ENCODE measurements around the gene PHLPP1.

Gene PHLPP1

GRCh38 chr18:62850619-62851306 lies 135.4 kb downstream of the PHLPP1 start:
- no peak for DNase-seq (ENCODE audit: low read depth)

DNA sequence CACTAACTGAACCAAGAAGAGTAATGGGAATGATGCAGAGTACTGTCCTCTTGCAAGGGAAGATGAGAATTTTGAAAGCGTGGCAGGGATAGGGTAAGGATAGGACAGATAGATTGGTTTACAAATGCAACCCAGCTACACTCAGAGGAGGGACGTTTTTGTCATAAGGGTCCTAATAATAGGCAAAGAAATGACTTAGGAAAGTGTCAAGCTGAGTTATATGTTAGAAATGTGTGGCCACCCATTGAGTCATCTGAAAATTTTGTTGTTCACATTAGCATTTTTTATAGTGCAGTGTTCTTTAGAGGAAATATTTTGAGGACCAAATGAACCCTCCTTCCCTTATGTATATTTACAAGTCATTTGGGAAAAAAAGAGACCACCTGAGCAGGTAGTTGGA lies 137.5 kb downstream of the PHLPP1 start:
- no peak for DNase-seq (ENCODE audit: low read depth)

GRCh38 chr18:62856294-62856693 lies 141.0 kb downstream of the PHLPP1 start:
- DNase-seq (ENCODE audit: low read depth), result no peak

- no peak for DNase-seq (ENCODE audit: low read depth)
These were observed 142.1 kb downstream of the PHLPP1 start for GRCh38 chr18:62857263-62857976.

GRCh38 chr18:62860062-62860461 lies 144.7 kb downstream of the PHLPP1 start:
- no peak for DNase-seq (ENCODE audit: low read depth)

- no peak for DNase-seq (ENCODE audit: low read depth)
These were observed 147.1 kb downstream of the PHLPP1 start for GRCh38 chr18:62862466-62862865.

DNA sequence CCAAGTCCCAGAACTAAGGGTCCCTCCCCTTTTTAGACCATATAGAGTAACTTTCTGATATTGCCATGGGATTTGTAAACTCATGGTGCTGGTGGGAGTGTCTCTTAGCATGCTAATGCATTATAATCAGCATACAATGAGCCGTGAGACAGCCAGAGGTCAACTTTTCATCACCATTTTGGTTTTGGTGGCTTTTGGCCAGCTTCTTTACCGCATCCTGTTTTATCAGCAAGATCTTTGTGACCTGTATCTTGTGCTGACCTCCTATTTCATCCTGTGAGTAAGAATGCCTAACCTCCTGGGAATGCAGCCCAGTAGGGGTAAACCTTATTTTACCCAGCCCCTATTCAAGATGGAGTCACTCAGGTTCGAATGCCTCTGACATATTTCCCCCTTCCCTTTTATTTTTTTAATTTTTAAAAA lies 148.2 kb downstream of the PHLPP1 start:
- DNase-seq (ENCODE audit: low read depth), result no peak

- DNase-seq (ENCODE audit: low read depth), result no peak
These were observed 150.2 kb downstream of the PHLPP1 start for GRCh38 chr18:62865498-62865897.

- DNase-seq (ENCODE audit: low read depth), result no peak
These were observed 152.2 kb downstream of the PHLPP1 start for GRCh38 chr18:62867534-62867933.

DNA sequence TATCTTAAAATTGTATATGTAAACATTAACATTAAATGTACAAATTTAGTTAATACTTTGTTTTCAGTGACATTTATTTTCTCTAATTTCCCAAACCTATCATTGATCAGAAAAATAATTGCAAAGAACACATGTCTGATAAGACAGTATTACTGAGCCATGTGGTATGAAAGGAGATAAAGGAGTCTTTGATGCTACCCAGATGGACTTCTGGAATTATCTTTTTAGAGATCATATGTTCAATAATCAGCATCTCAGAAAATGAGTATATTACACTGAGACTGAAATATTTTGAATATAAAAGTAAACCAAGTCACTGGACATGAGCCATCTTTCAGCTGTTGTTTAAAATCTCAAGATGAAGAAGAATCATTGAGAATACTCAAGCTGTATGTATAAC lies 153.3 kb downstream of the PHLPP1 start:
- DNase-seq (ENCODE audit: low read depth), result no peak

DNA sequence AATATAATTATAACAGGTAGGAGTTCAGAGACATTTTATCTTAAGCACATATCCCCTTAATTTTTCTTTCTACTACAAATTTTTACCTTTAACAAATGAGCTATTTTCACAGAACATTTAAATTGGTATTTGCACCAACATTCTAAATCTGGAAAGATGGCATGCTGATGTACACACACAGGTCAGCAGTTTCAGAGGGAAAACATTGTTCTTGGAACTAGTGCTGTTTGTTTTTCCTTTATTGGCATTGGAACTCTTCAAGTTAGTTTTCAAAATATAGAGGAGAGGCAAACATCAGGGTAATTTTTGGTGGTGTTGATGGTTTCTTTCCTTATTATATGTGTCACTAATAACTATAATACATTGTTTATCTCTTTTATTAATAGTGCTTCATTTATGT lies 155.3 kb downstream of the PHLPP1 start:
- DNase-seq (ENCODE audit: low read depth), result no peak

DNA sequence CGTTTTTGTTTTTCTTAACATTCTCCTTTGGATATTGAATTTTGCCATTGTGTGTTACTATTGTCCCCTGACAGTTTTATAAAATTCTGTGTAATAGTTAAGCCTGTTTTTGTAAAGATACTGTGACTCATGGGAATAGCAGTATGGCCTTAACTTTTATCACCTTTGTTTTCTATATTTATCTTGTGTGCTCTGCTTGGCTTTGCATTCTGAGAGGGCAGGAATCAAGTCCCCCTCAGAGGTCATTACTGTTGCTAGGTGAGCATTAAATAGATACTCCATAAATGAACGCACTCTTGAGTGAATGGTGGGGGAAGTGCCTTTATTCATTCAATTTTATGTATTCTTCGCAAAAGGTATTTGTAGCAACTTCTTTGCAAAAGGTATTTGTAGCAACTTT lies 160.0 kb downstream of the PHLPP1 start:
- no peak for DNase-seq (ENCODE audit: low read depth)

DNA sequence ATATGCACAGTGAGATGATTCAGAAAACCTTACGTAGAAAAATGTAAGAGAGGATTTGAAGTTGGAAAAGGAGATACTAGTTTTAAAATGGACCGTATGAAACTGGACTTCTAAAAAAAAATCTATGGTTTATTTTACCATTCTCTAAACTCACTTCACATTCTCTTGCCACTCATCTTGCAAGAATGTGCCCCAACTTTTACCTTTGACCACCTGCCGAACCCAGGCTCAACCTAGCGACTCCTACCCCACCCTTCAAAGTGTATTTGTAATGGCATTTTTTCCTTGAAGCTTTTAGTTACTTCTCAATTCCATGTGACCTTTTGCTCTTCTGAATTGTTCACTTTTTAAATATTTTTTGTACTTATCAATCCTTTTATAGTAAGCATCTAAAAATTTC lies 160.8 kb downstream of the PHLPP1 start:
- no peak for DNase-seq (ENCODE audit: low read depth)

DNA sequence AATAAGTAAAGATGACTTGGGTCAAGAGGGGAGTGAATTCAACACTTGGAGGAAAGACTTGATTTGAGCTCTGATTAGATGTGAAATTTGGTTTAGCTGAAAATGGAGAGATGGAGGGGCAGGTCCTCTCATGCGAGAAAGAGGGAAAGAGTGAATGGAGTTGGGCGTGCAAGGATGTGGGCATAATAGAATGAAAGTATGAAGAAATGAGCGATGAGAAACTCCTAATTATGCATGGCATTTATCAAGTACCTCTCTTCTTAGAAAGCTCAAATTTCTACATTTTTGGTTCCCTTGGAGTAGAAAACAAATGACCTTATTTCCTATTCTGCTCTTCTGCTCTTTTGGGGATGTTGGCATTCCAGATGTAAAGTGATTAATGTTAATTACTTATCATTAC lies 161.5 kb downstream of the PHLPP1 start:
- no peak for DNase-seq (ENCODE audit: low read depth)

- DNase-seq (ENCODE audit: low read depth), result no peak
These were observed 162.3 kb downstream of the PHLPP1 start for GRCh38 chr18:62877411-62878221.

DNA sequence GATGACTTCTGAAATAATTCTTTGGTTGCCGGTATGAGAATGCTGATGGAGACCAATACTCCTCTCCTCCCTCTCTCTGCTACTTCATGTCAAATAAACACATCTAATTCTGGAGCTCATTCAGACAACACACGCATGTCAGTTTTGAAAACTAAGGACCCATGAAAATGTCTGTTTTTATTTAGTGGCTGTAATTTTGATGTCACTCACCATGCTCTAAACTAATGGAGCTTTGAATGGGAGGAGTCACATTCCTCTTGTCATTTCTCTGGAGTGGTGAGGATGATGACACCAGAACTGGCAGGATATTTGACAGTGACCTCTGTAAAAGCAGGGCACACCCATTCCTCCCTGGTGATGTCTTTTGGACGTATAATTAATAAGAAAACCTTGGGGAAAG lies 163.0 kb downstream of the PHLPP1 start:
- no peak for DNase-seq (ENCODE audit: low read depth)

GRCh38 chr18:62880034-62880433 lies 164.7 kb downstream of the PHLPP1 start:
- DNase-seq (ENCODE audit: low read depth), result no peak

DNA sequence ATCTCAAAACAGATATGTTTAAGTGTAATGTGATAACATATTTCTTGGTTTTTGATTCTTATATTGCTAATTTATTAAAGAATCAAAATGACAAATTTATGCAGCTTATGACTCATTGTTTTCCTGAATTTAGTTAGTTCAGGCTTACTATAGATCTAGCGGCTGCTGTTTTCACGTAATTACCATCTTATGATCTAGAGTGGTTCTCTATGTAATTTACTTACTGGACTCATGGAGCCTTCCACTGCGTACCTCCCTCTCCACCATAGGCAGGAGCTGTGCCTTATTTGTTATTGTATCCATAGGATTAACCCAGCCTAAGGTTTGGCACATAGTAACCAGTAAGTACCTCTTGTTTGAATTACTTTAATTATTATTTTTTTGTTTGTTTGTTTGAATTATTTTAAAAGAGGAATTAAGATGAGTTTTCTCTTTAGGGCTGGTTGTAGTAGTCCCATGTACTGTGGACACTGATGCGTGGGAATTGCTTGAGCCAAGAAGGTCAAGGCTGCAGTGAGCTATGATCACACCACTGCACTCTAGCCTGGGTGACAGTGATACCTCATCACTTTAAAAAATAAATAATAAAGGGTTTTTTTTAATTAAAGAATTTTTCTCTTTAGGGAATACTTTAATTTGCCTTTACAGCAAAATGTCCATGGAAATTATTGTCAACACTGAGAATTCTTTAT lies 165.5 kb downstream of the PHLPP1 start:
- no peak for DNase-seq (ENCODE audit: low read depth)

DNA sequence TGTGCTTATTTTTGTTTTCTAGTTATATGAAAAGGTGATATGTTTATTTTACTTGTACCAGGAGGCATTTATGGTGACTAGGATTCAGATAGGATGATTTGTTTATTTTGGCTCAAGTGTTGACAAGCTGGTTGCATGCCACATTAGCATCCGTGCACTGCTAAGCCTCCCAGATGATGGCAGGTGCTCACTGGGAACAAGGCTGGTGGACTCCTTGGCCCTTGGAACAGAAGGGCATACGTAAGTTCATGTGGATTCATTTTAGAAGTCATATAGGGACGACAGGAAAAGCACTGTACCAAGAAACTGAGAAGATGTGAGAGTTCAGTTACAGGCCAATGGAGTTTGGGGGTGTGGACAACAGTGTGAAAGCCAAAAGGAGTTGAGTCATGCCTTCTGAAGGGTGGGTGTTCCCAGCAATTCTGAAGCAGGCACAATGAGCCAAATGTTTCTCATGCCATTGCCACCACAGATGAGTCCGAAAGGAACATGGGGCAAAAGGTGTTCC lies 166.2 kb downstream of the PHLPP1 start:
- no peak for DNase-seq (ENCODE audit: low read depth)

- DNase-seq (ENCODE audit: low read depth), result no peak
These were observed 168.8 kb downstream of the PHLPP1 start for GRCh38 chr18:62883937-62884735.

DNA sequence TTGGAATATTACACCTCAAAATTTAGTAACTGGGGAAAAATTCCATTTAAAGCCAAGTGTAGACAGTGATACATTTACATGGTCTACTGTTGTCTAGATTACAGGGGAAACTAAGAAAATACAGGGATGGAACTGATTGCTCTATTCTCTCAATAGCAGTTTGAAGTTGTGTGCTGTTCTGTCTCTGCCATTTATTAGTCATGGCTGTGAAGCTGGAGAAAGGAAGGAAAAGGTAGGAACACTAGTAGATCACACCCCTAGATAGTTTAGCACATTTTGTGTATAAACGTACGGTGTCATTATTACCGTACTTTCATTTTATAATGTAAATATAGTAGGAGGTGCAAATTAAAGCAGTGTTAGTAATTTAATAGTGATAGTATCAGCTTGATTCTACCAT lies 170.5 kb downstream of the PHLPP1 start:
- no peak for DNase-seq (ENCODE audit: low read depth)

Measured in activated gamma-delta T cell treated with anti-CD3 and anti-CD28 coated beads, Interleukin-2, amount 50 U/mL, for 16 hours (primary cell).